ENCODE results near the gene NRF1.
"Not testable (repeated sequence)": the region's sequence is repeated elsewhere in the genome, so short reads cannot be mapped to it uniquely, and the experiment has no call there.

The NRF1 gene

DNA sequence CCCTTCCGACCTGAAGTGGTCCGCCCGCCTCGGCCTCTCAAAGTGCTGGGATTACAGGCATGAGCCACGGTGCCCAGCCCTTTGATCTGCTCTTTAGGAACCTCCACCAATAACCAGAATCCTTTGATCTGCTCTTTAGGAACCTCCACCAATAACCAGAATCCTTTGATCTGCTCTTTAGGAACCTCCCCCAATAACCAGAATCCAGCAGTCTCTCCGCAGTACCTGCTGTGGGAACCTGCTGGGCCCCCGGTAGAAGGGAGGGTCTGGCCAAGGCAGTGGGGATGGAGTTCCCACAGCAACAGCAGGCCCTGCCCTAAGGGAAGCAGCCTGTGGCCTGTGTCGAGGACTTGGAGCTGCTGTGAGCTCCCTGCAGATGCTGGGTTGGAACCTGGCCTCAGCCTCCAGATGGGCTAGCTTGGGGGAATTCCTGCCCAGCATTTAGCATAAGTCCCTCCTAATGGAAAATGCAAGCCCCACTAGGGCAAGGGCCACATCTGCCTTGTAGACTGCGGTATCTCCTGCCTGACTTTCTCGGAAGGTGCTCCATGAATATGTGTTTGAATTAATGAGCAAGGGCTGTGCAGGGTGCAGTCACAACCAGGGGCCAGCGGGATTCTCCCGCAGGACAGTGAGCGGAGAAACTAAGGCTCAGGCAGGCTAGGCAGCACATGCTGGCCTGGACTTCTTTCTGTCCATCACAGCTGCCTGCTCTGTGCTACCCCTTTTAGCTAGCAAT, 175.5 kb downstream of the NRF1 start:
- H3K4me3 ChIP-seq (ENCODE audit: low read length) = no peak overlapping the region
- H3K9me3 ChIP-seq (ENCODE audit: control insufficient read depth, low read length) = no peaks in the 10 kb centered on the region
- peaks cover 26% of the 10 kb centered on the region for H3K4me1 ChIP-seq (ENCODE audit: control insufficient read depth, insufficient read depth, low read length)
- peaks cover 72% of the 10 kb centered on the region for H3K27me3 ChIP-seq (ENCODE audit: control insufficient read depth, insufficient read depth, low read length)
- no peak overlapping the region for H3K9ac ChIP-seq (ENCODE audit: low read length)
- H3K36me3 ChIP-seq (ENCODE audit: control insufficient read depth, insufficient read depth, low read length) = no peaks in the 10 kb centered on the region

DNA sequence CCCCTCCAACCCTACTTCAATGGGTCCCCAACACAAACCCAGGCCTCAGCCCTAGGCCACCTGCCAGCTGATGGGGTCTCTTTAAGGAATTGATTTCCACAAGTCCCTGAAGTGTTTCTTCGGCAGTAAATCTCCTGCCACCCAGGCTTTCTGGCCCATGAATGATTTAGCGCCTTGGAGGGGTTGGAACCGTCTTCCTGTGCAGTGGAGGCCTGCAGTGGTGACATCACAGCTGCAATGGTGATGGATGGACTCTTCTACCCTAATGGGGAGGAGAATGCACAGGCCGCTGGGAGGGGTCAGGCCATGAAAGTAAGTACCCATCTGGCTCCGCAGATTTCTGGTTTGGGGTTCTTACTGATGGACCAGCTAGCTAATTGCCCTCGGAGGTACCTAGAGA, 177.5 kb downstream of the NRF1 start:
- H3K4me3 ChIP-seq (ENCODE audit: low read length) = no peak overlapping the region
- H3K27me3 ChIP-seq (ENCODE audit: control insufficient read depth, insufficient read depth, low read length) = peaks cover 52% of the 10 kb centered on the region
- H3K9me3 ChIP-seq (ENCODE audit: control insufficient read depth, low read length) = no peaks in the 10 kb centered on the region

DNA sequence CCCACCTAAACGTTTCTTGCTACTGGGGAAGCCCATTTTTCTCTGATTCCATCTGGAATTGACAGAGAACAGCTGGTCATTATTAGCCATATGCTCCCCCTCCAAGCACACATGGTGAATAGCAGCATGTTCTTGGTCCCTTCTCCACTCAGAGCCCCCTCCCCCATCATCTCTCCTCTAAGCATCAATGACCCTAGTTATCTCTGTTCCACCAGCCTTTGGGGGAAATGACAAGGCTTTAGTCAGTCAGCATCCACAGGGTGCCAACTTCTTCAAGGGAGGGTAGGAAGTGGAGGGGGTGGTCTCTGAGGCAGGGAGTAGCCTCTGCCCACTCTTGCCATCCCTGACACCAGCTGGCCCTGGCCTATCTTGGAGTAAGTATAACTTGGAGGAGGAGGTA, 178.1 kb downstream of the NRF1 start:
- H3K9me3 ChIP-seq (ENCODE audit: control insufficient read depth, low read length) = no peaks in the 10 kb centered on the region
- no peak overlapping the region for H3K4me3 ChIP-seq (ENCODE audit: low read length)
- peaks cover 8% of the 10 kb centered on the region for H3K4me1 ChIP-seq (ENCODE audit: control insufficient read depth, insufficient read depth, low read length)
- H3K9ac ChIP-seq (ENCODE audit: low read length) = no peak overlapping the region
- no peaks in the 10 kb centered on the region for H3K36me3 ChIP-seq (ENCODE audit: control insufficient read depth, insufficient read depth, low read length)
- peaks cover 46% of the 10 kb centered on the region for H3K27me3 ChIP-seq (ENCODE audit: control insufficient read depth, insufficient read depth, low read length)

More for the DNA sequence above, 177.5 kb downstream of the NRF1 start:
- Histone ChIP-seq H3K9ac (ENCODE audit: low read length) (no peak overlapping the region), H3K4me1 (ENCODE audit: control insufficient read depth, insufficient read depth, low read length) (peaks cover 11% of the 10 kb centered on the region), H3K36me3 (ENCODE audit: control insufficient read depth, insufficient read depth, low read length) (no peaks in the 10 kb centered on the region)

DNA sequence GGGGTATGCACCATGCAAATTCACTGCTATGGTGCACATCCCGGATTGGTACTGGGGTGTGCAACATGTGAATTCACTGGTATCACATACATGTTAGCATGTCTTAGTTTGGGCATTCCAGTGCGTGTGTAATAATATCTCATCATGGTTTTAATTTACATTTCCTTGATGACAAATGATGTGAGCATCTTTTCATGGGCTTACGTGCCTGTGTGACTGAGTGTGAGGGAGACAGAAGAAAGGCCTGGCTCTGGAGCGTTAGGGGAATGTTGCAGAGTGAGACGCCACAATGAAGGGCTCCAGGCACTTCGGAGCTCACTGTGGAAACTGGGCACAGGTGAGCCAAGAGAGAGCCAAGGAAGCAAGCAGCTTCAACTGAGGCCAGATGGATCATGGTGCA, 178.6 kb downstream of the NRF1 start:
- Histone ChIP-seq H3K27me3 (ENCODE audit: control insufficient read depth, insufficient read depth, low read length) (peaks cover 41% of the 10 kb centered on the region), H3K36me3 (ENCODE audit: control insufficient read depth, insufficient read depth, low read length) (no peaks in the 10 kb centered on the region), H3K4me3 (ENCODE audit: low read length) (no peak overlapping the region), H3K9me3 (ENCODE audit: control insufficient read depth, low read length) (no peaks in the 10 kb centered on the region), H3K4me1 (ENCODE audit: control insufficient read depth, insufficient read depth, low read length) (peaks cover 3% of the 10 kb centered on the region), H3K9ac (ENCODE audit: low read length) (no peak overlapping the region)

DNA sequence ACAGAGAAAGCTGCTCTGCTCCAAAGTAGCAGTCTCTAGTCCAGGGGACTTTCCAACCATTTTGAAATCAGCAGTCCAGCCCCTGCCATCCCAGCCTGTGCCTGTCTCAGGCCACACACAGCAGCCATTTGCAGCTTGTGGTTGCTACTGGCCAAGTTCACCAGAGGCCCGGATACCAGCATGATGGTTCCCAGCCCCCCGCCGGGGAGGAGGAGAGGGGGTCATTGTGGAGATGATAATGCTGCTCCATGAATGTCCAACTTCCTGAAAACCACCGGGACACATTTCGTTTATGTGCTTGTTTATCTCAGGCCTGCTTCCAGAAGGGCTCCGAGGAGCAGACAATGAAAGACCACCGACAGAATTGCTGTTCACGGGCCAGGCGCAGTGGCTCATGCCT, 181.2 kb downstream of the NRF1 start:
- H3K9ac ChIP-seq (ENCODE audit: low read length) = no peak overlapping the region
- H3K4me3 ChIP-seq (ENCODE audit: low read length) = no peak overlapping the region
- H3K36me3 ChIP-seq (ENCODE audit: control insufficient read depth, insufficient read depth, low read length) = no peaks in the 10 kb centered on the region
- H3K9me3 ChIP-seq (ENCODE audit: control insufficient read depth, low read length) = no peaks in the 10 kb centered on the region
- H3K27me3 ChIP-seq (ENCODE audit: control insufficient read depth, insufficient read depth, low read length) = peaks cover 16% of the 10 kb centered on the region
- H3K4me1 ChIP-seq (ENCODE audit: control insufficient read depth, insufficient read depth, low read length) = no peaks in the 10 kb centered on the region

DNA sequence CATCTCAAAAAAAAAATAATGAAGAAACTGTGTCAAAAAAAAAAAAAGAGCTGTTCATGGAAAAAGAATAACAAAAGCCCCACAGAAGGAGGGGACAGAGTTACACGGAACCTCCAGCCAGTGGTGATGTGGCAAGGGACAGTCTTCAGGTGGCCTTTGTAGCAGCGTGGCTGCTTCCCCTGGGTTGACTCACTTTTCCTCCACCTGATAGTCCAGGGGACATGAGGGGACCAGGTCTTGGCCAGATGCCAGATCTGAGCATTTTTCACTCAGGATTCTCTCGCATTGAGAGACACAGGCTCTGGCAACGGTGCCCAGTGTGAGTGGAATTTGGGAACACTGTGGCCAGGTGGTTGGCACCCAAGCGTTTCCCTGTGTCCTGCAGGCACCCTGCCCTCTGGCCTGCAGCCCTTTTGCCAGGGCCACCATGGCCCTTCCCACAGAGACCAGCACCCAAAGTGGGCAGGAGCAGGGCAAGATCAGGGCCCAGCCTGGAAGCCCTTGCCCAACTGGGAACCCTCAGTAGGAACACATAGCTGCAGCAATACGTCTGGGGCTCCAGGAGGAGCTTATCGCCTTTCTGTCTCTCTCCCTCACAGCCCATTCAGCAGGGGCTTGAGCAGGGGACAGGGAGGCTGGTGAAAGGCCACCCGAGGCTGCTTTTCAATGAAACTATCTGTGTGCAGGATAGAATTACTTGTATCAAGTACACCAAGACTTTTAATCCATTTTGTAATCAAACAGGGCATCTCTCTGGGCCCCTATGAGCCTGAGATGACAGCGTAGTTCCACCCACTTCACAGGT, 182.2 kb downstream of the NRF1 start:
- H3K27me3 ChIP-seq (ENCODE audit: control insufficient read depth, insufficient read depth, low read length) = peaks cover 14% of the 10 kb centered on the region
- H3K4me1 ChIP-seq (ENCODE audit: control insufficient read depth, insufficient read depth, low read length) = no peaks in the 10 kb centered on the region
- H3K4me3 ChIP-seq (ENCODE audit: low read length) = no peak overlapping the region
- no peak overlapping the region for H3K9ac ChIP-seq (ENCODE audit: low read length)
- H3K9me3 ChIP-seq (ENCODE audit: control insufficient read depth, low read length) = no peaks in the 10 kb centered on the region
- no peaks in the 10 kb centered on the region for H3K36me3 ChIP-seq (ENCODE audit: control insufficient read depth, insufficient read depth, low read length)

DNA sequence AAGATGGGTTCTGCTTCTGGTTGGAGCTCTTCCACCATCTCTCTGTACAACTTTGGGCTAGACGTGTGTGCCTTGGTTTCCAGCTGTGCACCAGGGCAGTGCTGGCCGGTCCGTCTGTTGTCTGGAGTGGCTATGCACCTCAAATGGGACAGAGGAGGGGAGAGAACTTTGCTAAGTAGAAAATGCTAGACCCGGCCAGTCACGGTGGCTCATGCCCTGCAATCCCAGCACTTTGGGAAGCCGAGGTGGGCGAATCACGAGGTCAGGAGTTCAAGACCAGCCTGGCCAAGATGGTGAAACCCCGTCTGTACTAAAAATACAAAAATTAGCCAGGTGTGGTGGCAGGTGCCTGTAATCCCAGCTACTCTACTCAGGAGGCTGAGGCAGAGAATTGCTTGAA, 182.9 kb downstream of the NRF1 start:
- H3K36me3 ChIP-seq (ENCODE audit: control insufficient read depth, insufficient read depth, low read length); H3K4me3 ChIP-seq (ENCODE audit: low read length); H3K9ac ChIP-seq (ENCODE audit: low read length); H3K9me3 ChIP-seq (ENCODE audit: control insufficient read depth, low read length); H3K4me1 ChIP-seq (ENCODE audit: control insufficient read depth, insufficient read depth, low read length); H3K27me3 ChIP-seq (ENCODE audit: control insufficient read depth, insufficient read depth, low read length): not testable (repeated sequence)

DNA sequence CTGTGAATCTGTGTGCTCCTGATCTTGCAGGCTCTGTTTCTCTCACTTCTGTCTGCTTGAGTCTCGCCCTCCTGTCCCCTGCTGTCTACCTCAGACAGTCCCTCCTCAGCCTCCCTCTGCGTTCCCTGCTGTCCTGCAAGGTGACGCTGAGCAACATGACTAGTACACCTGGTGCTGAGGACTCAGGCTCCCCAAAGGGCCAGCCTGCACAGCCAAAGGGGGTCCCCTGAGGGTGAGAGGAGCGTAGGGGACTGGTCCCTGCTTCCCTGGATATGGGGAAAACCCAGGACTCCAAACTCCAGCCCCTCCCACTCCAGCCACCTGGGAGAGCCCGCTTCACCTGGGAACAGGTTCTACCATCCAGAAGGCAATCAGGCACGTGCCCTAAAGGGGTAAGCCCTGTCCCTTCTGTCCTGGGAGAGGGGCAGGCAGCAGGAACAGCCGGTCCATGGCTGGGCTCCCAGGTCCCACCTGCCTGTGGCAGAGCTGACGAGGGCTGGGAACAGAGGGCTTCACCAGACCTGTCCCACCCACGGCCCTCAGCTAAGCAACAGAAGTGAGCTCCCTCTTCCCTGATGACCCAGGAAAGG, 184.8 kb downstream of the NRF1 start:
- H3K27me3 ChIP-seq (ENCODE audit: control insufficient read depth, insufficient read depth, low read length) = no peaks in the 10 kb centered on the region
- no peaks in the 10 kb centered on the region for H3K4me1 ChIP-seq (ENCODE audit: control insufficient read depth, insufficient read depth, low read length)
- H3K9me3 ChIP-seq (ENCODE audit: control insufficient read depth, low read length) = no peaks in the 10 kb centered on the region
- H3K9ac ChIP-seq (ENCODE audit: low read length) = no peak overlapping the region
- H3K36me3 ChIP-seq (ENCODE audit: control insufficient read depth, insufficient read depth, low read length) = no peaks in the 10 kb centered on the region
- no peak overlapping the region for H3K4me3 ChIP-seq (ENCODE audit: low read length)

DNA sequence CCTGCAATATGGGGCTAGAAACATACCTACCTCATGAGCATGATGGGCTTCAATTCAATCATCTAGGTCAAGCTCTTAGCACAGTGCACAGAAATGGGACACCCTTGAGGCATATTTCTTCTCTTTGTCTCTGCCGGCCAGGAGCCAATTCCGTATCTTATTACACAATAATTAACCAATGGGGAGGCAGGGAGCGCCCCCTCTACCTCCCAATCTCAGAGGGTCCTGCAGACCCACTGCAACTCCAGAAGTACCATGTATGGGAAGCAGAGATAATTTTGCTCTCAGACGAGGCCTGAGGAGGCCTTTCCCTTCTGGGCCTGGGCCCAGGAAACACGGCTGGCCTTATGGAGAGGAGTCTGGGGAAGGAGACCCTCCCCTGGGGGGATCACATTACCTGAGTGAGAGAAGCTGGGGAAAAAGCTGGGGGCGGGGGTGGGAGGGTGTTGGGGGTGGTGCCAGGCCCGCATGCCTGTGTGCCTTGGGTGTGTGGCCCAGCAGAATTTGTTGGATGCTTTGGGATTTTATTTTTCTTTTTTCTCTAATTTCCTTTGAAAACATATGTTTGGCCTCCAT, 185.8 kb downstream of the NRF1 start:
- Histone ChIP-seq H3K36me3 (ENCODE audit: control insufficient read depth, insufficient read depth, low read length) (no peaks in the 10 kb centered on the region), H3K4me1 (ENCODE audit: control insufficient read depth, insufficient read depth, low read length) (no peaks in the 10 kb centered on the region), H3K4me3 (ENCODE audit: low read length) (no peak overlapping the region), H3K27me3 (ENCODE audit: control insufficient read depth, insufficient read depth, low read length) (no peaks in the 10 kb centered on the region), H3K9me3 (ENCODE audit: control insufficient read depth, low read length) (no peaks in the 10 kb centered on the region), H3K9ac (ENCODE audit: low read length) (no peak overlapping the region)

DNA sequence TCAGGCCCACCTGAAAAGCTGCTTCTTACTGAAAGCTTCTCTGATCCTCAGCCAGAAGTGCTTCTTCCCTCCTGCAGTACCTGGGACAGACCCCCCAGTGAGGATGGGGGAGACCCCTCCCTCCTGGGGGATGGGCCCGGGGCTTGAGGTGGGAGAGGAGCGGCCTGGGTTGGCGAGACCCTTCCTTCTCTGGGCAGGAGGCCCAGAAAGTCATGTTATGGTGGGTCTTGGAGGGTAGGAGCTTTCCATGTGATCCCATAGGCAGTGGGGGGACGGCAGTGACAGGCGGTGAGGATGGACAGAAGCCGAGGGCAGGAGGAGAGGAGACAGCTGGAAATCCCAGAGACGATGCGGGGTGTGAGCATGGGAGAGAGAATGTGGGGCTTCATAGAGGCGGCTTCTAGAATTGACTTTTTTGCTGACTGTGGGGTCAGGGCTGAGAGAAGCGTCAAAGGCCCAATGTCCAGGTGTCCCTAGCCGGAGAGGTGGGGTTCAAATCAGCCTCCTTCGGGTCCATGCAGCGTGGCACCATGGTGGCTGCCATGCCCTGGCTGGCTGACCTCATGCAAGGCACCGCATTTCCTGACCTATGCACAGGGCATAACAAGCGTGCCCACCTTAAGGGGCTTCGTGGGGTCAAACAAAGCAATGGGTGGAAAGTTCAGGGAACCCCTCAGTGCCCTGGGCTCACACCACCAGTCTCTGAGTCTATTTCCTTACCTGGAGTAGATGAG, 187.3 kb downstream of the NRF1 start:
- Histone ChIP-seq H3K4me1 (ENCODE audit: control insufficient read depth, insufficient read depth, low read length) (no peaks in the 10 kb centered on the region), H3K36me3 (ENCODE audit: control insufficient read depth, insufficient read depth, low read length) (no peaks in the 10 kb centered on the region)

DNA sequence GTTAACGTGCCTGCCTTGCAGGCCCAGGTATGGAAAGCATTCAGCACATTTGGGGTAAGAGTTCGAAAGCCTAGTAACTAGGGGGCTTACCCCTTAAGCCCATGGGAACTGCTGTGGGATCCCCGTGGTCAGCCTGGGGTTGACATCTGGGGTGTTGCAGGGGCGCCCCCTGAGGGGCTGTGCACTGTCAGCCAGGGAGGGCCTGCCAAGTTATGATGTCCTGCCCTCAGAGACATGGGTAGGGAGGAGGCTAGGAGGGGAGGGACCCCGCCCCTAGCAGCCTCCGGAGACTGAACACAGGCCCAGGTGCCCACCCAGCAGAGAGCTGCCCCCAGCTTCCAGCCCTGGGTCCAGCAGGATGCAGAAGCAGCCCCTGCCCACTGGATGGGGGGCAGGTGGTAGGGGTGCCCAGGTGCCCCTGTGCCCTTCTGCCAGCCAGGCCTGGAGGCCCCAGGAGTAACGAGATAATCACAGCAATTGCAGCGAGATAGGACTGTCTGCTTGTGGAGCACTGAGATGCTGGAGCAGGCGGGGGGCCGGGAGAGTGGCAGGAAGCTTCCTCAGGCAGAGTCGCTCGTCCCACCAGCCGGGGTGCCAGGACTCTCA, 187.9 kb downstream of the NRF1 start:
- Histone ChIP-seq H3K9ac (ENCODE audit: low read length) (no peak overlapping the region), H3K4me3 (ENCODE audit: low read length) (no peak overlapping the region), H3K27me3 (ENCODE audit: control insufficient read depth, insufficient read depth, low read length) (no peaks in the 10 kb centered on the region), H3K4me1 (ENCODE audit: control insufficient read depth, insufficient read depth, low read length) (no peaks in the 10 kb centered on the region), H3K36me3 (ENCODE audit: control insufficient read depth, insufficient read depth, low read length) (no peaks in the 10 kb centered on the region), H3K9me3 (ENCODE audit: control insufficient read depth, low read length) (no peaks in the 10 kb centered on the region)

More for the DNA sequence above, 187.3 kb downstream of the NRF1 start:
- Histone ChIP-seq H3K27me3 (ENCODE audit: control insufficient read depth, insufficient read depth, low read length) (no peaks in the 10 kb centered on the region), H3K9me3 (ENCODE audit: control insufficient read depth, low read length) (no peaks in the 10 kb centered on the region), H3K4me3 (ENCODE audit: low read length) (no peak overlapping the region), H3K9ac (ENCODE audit: low read length) (no peak overlapping the region)

Measured in mucosa of stomach (tissue), 1 donor.